ENCODE data around the gene PARD6B.
"Not testable (repeated sequence)": the region's sequence is repeated elsewhere in the genome, so short reads cannot be mapped to it uniquely, and the experiment has no call there.

PARD6B gene

GRCh38 chr20:50746138-50746940 lies 15.0 kb downstream of the PARD6B start:
- DNase-seq, result no peak

- DNase-seq, result no peak
Measured at GRCh38 chr20:50747275-50747674, 15.9 kb downstream of the PARD6B start.

- DNase-seq, result no peak
Measured at GRCh38 chr20:50750145-50750671, 18.8 kb downstream of the PARD6B start.

GRCh38 chr20:50753152-50753551 lies 21.8 kb downstream of the PARD6B start:
- DNase-seq, result no peak

GRCh38 chr20:50754420-50754819 lies 23.0 kb downstream of the PARD6B start:
- no peak for DNase-seq

- DNase-seq, result no peak
Measured at GRCh38 chr20:50756447-50756846, 25.1 kb downstream of the PARD6B start.

- no peak for DNase-seq
Measured at GRCh38 chr20:50758469-50758868, 27.1 kb downstream of the PARD6B start.

GRCh38 chr20:50758992-50759391 lies 27.6 kb downstream of the PARD6B start:
- no peak for DNase-seq

GRCh38 chr20:50759678-50760077 lies 28.3 kb downstream of the PARD6B start:
- DNase-seq, result no peak

- DNase-seq, result peak; percentile 27
Measured at GRCh38 chr20:50762045-50762422, 30.7 kb downstream of the PARD6B start.

- peak; percentile 65 for DNase-seq
Measured at GRCh38 chr20:50762435-50763220, 31.2 kb downstream of the PARD6B start.

- not testable (repeated sequence) for DNase-seq
Measured at GRCh38 chr20:50763550-50764458, 32.4 kb downstream of the PARD6B start.

- not testable (repeated sequence) for DNase-seq
Measured at GRCh38 chr20:50765251-50765650, 33.9 kb downstream of the PARD6B start.

GRCh38 chr20:50765674-50766073 lies 34.3 kb downstream of the PARD6B start:
- DNase-seq, result no peak

- DNase-seq, result not testable (repeated sequence)
Measured at GRCh38 chr20:50766955-50767809, 35.8 kb downstream of the PARD6B start.

GRCh38 chr20:50768991-50769390 lies 37.6 kb downstream of the PARD6B start:
- DNase-seq, result not testable (repeated sequence)

- DNase-seq, result not testable (repeated sequence)
Measured at GRCh38 chr20:50769551-50770085, 38.2 kb downstream of the PARD6B start.

GRCh38 chr20:50771419-50772080 lies 40.2 kb downstream of the PARD6B start:
- DNase-seq, result peak; percentile 34

GRCh38 chr20:50772420-50773185 lies 41.2 kb downstream of the PARD6B start:
- no peak for DNase-seq

GRCh38 chr20:50774515-50774914 lies 43.1 kb downstream of the PARD6B start:
- DNase-seq, result no peak
